PC-3 (cell line): Measurements from ENCODE around the gene NNT. TPM values are rescaled to one million over a fixed set of nuclear protein-coding genes. Genes with fewer than 3 reads are reported as not detected.

ENCODE experiments used
- ATAC-seq: fragments of 200-7000 bp; cut with Tn5 transposase; 2 replicates; pipeline ENCODE4 v1.9.1; 2020; ENCODE audit warnings: mild to moderate bottlenecking, moderate library complexity
- BruUV-seq: library from RNA; stranded (reverse); fragments of 400-500 nt; replicated peaks from 2 replicates; lab custom pipeline; 2021; lab: Mats Ljungman, UMichigan
- CTCF ChIA-PET: fragments of 300-600 bp; sonication (Branson Sonifier 250); formaldehyde crosslinking; loops from one replicate; lab custom pipeline; 2022; ENCODE audit warnings: antibody characterized with exemption; lab: Charles Lee
- POLR2A ChIA-PET: fragments of 300-600 bp; sonication (Branson Sonifier 250); formaldehyde crosslinking; loops from one replicate; lab custom pipeline; 2022; ENCODE audit warnings: antibody characterized with exemption; ENCODE audit not compliant: unreplicated experiment; lab: Charles Lee
- DNase-seq: peaks from one replicate; pipeline ENCODE4 v3.0.0-alpha.2; 2015
- H2AFZ ChIP-seq: fragments of 300-600 bp; sonication (generic); 2 replicates; pipeline ENCODE4 v1.6.0; 2016; ENCODE audit warnings: antibody characterized with exemption, low read length
- H3F3A ChIP-seq: fragments of 300-600 bp; sonication (generic); one replicate; pipeline ENCODE4 v1.6.0; 2017; ENCODE audit warnings: antibody characterized with exemption, low read length, control low read depth, mild to moderate bottlenecking; ENCODE audit not compliant: unreplicated experiment
- H3K27ac ChIP-seq: fragments of 300-600 bp; sonication (generic); 2 replicates; pipeline ENCODE4 v1.5.1; 2016; ENCODE audit warnings: mild to moderate bottlenecking, low read length
- H3K27me3 ChIP-seq: fragments of 300-600 bp; sonication (generic); 2 replicates; pipeline ENCODE4 v1.6.1; 2016; ENCODE audit warnings: low read length, mixed read lengths
- H3K36me3 ChIP-seq: fragments of 300-600 bp; sonication (generic); 2 replicates; pipeline ENCODE4 v1.6.1; 2016; ENCODE audit warnings: low read depth, mixed run types, low read length, mixed read lengths
- H3K4me1 ChIP-seq: fragments of 300-600 bp; sonication (generic); 2 replicates; pipeline ENCODE4 v1.5.1; 2016; ENCODE audit warnings: low read length; ENCODE audit not compliant: insufficient read depth
- H3K4me2 ChIP-seq: fragments of 300-600 bp; sonication (generic); 2 replicates; pipeline ENCODE4 v1.6.0; 2016; ENCODE audit warnings: low read length
- H3K4me3 ChIP-seq: fragments of 300-600 bp; sonication (generic); 2 replicates; pipeline ENCODE4 v1.5.1; 2016; ENCODE audit warnings: mild to moderate bottlenecking, low read length, mixed read lengths
- H3K79me2 ChIP-seq: fragments of 300-600 bp; sonication (generic); 2 replicates; pipeline ENCODE4 v1.6.1; 2017; ENCODE audit warnings: low read length, mixed read lengths
- H3K9ac ChIP-seq: fragments of 300-600 bp; sonication (generic); 2 replicates; pipeline ENCODE4 v1.6.0; 2016; ENCODE audit warnings: mild to moderate bottlenecking, low read length
- H3K9me2 ChIP-seq: fragments of 300-600 bp; sonication (generic); replicated peaks from 2 replicates; pipeline ENCODE4 v1.6.1; 2016; ENCODE audit warnings: mixed run types, low read length, mixed read lengths
- H3K9me3 ChIP-seq: fragments of 300-600 bp; sonication (generic); 2 replicates; pipeline ENCODE4 v1.6.1; 2016; ENCODE audit warnings: low read length, mixed read lengths
- H4K20me1 ChIP-seq: fragments of 300-600 bp; sonication (generic); 2 replicates; pipeline ENCODE4 v1.6.1; 2016; ENCODE audit warnings: low read length, mixed read lengths
- EZH2 ChIP-seq: fragments of 300-600 bp; sonication (generic); IDR thresholded peaks from one replicate; pipeline ENCODE4 v1.6.1; 2017; ENCODE audit warnings: antibody characterized with exemption, mild to moderate bottlenecking, low read length; ENCODE audit not compliant: unreplicated experiment
- EZH2phosphoT487 ChIP-seq: fragments of 300-600 bp; sonication (generic); IDR thresholded peaks from 2 replicates; pipeline ENCODE4 v1.6.1; 2018; ENCODE audit warnings: mild to moderate bottlenecking, antibody characterized with exemption, low read length, borderline replicate concordance
- intact Hi-C: fragments of 100-400 bp; cut with micrococcal nuclease; formaldehyde crosslinking; loops from 2 replicates; pipeline ENCODE4 v1.9.0; 2023
- total RNA-seq: library from RNA; depleted of rRNA; stranded (reverse); fragments of >200 nt; gene quantifications from 2 replicates; pipeline ENCODE4 v1.2.3, GENCODE V29; 2014; rRNA removed
- TF ChIP-seq, protein P1 (sequence below): fragments of 300-600 bp; sonication (generic); conservative IDR thresholded peaks from 2 replicates; pipeline ENCODE4 v1.5.1; 2017; ENCODE audit warnings: antibody characterized with exemption, low read depth, mild to moderate bottlenecking, low read length

The NNT gene
- total RNA-seq, 1 experiment from 2014 or later: 15.6 TPM

GRCh38 chr5:43753069-43753468 is 150.1 kb downstream of the NNT start:
- CTCF ChIA-PET: no interaction called here

More at GRCh38 chr5:43753069-43753468, 150.1 kb downstream of the NNT start:
- H3K4me3 ChIP-seq: no peak overlapping the region
- H3K9me3 ChIP-seq: peaks cover 3% of the 10 kb centered on the region; the same call in 1 of the 2 replicates
- no peaks in the 10 kb centered on the region for H3K27me3 ChIP-seq
- intact Hi-C loops: no loop called here
- DNase-seq (no peak), ATAC-seq (no peak)
- H2AFZ ChIP-seq: no peak overlapping the region
- H3K4me2 ChIP-seq: no peak overlapping the region
- no peaks in the 10 kb centered on the region for H3F3A ChIP-seq
- H3K9ac ChIP-seq: no peak overlapping the region
- no peaks in the 10 kb centered on the region for H3K36me3 ChIP-seq
- H3K27ac ChIP-seq: no peak overlapping the region
- BruUV-seq: no TSS peak
- H3K4me1 ChIP-seq: no peaks in the 10 kb centered on the region
- TF ChIP-seq, protein P1, sequence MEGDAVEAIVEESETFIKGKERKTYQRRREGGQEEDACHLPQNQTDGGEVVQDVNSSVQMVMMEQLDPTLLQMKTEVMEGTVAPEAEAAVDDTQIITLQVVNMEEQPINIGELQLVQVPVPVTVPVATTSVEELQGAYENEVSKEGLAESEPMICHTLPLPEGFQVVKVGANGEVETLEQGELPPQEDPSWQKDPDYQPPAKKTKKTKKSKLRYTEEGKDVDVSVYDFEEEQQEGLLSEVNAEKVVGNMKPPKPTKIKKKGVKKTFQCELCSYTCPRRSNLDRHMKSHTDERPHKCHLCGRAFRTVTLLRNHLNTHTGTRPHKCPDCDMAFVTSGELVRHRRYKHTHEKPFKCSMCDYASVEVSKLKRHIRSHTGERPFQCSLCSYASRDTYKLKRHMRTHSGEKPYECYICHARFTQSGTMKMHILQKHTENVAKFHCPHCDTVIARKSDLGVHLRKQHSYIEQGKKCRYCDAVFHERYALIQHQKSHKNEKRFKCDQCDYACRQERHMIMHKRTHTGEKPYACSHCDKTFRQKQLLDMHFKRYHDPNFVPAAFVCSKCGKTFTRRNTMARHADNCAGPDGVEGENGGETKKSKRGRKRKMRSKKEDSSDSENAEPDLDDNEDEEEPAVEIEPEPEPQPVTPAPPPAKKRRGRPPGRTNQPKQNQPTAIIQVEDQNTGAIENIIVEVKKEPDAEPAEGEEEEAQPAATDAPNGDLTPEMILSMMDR: no peak
- no peak for TF ChIP-seq EZH2phosphoT487
- no peak for TF ChIP-seq EZH2
- no peaks in the 10 kb centered on the region for H3K9me2 ChIP-seq
- POLR2A ChIA-PET: no interaction called here
- no peaks in the 10 kb centered on the region for H4K20me1 ChIP-seq
- no peaks in the 10 kb centered on the region for H3K79me2 ChIP-seq

Other genes starting within 250 kb of the NNT start
- 8.1 and 8.5 TPM in 2 replicates for gene CCL28, start 190.8 kb upstream of the NNT start, total RNA-seq
- 10.0 and 16.1 TPM in 2 replicates for gene TMEM267, start 119.3 kb upstream of the NNT start, total RNA-seq
- gene C5orf34, start 88.0 kb upstream of the NNT start, total RNA-seq: 9.8 and 16.3 TPM in 2 replicates
- gene PAIP1, start 46.1 kb upstream of the NNT start, total RNA-seq: 117 and 142 TPM in 2 replicates